GM18907 (cell line): ENCODE data around the gene MELK.

Experiments
- ATAC-seq: cut with Tn5 transposase; IDR thresholded peaks from one replicate; pipeline ENCODE4 v1.9.1; 2021; ENCODE audit warnings: mild to moderate bottlenecking, moderate library complexity; ENCODE audit not compliant: unreplicated experiment

MELK gene

DNA sequence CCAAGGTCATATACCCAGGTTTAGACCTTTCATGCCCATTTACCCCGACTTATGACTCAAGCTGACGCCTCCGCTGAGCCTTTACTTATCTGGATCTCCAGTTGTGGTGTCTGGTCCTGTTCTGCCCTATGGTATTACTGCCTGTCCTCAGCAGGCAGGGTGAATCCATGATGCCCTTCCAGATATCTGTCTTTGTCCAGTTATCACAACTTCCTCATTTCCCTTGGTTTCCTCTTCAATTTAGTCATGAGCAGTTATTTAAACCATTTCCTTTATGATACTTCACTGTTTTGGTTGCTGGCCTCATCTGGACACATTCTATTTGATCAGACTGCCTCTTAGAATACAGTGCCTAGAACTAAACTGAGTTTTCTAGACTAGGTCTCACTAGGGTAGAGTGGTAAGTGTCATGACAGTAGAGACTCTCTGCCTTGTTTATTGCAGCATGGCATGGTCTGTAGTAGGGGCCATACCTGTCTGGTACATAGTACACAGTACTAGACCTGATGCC lies 93.3 kb downstream of the MELK start:
- ATAC-seq = no peak

DNA sequence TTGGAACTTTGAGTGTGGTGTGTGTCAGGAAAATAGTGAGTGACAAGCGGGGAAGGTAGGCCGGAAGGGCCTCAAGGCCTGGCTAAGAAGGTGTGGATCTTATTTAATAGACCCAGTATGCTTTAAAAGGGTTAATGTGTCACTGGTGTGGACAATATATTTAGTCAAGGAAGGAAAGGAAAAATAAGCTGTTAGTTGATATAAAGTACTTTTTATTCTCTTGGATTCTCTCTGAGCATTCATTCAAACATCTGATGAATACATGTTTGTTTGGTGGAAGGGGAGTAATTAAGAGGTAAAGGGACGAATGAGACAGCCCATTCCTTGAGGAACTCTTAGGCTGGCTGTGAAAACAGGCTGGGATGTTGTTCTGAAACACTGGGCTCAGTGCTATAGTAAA lies 98.9 kb downstream of the MELK start:
- ATAC-seq = no peak

- no peak for ATAC-seq
These were observed 103.4 kb downstream of the MELK start for GRCh38 chr9:36676091-36676490.

- no peak for ATAC-seq
These were observed 104.2 kb downstream of the MELK start for GRCh38 chr9:36676778-36677485.

DNA sequence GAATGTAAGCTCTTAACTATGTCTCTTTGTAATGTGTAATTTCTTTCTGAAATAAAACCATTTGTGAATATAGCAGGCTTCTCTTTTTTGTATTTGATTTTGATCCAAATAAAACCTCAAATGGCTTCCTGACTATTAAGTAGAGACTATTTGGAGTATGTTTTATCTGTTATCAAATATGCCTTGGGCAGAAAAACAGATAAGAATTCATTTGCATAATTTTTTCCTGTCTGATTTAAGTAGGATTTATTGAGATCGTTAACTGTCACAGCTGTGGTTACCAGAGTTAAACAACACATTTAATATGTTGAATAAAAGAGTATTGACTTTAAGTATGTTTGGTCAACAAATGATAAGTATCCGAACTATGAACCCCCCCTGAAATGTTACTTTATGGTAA lies 104.9 kb downstream of the MELK start:
- no peak for ATAC-seq

DNA sequence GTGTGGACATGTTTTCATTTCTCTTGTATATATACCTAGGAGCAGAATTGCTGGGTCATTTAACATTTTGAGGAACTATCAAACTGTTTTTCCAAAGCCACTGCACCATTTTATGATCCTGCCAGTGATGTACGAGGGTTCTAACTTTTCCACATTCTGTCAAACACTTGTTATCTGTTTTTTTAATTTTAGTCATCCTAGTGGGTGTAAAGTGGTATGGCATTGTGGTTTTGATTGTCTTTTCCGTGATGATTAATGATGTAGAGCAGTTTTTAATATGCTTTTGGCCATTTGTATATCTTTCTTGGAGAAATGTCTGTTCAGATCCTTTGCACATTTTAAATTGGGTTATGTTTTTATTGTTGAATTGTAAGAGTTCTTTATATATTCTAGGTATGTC lies 107.0 kb downstream of the MELK start:
- ATAC-seq = no peak

GRCh38 chr9:36686471-36686870 lies 113.8 kb downstream of the MELK start:
- no peak for ATAC-seq

GRCh38 chr9:36690412-36691168 lies 117.9 kb downstream of the MELK start:
- ATAC-seq = no peak

- ATAC-seq = no peak
These were observed 119.0 kb downstream of the MELK start for GRCh38 chr9:36691671-36692070.

DNA sequence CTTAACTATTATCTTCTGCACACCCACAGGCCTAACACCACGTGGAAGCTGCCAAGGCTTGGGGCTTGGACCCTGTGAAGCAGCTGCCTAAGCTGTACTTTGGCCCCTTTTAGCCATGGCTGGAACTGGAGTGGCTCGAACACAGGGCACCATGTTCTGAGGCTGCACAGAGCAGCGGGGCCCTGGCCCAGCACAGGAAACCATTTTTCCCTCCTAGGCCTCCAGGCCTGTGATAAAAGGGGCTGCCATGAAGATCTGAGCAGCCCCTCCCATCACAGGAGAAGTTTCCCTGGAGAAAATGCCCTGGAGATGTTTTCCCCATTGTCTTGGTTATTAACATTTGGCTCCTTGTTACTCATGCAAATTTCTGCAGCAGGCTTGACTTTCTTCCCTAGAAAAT lies 126.3 kb downstream of the MELK start:
- no peak for ATAC-seq

- ATAC-seq = no peak
These were observed 131.5 kb downstream of the MELK start for GRCh38 chr9:36704148-36704547.

DNA sequence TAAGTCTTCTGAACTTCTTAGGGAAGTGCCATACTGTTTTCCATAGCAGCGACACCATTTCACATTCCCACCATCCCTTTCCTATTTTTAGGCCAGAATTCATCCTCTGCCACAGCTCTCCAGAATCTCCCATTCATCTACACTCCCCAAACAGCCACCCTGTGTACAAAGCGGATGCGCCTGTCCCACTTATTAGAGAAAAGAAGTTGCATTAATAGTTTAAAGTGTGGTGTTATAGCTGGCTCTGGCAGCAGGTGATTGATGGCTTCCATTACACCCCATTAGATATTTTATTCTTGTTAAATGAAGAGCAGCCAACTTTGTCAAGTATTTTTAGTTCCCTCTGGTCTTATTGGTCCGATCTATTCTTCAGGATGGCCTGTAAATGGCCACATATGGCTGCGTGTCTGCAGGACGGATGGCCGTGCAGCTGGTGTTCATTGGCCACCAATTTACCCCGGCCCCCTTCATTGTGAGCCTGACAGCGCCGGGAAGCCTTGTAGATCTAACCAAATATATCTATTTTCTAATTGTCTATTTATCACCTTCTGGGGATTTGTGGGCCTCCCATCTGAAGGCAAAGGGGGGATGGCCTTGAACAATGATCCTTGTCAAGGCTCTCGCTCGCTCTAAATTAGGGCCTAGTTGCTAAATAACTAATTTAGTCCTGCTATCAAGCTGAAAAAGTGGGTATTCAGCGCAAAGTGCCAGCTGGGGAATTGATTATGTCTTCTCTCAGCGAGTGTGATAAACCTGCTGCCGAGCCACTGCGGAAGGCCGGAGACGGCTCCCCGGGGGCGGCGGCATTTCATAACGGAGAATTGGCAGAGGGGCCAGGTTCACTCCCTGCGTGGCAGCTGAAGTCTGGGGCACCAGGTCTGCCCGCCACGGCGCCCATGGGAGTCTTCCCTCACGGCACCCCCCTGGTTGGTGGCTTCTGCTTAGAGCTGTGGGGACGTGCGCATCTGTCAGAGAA lies 141.1 kb downstream of the MELK start:
- no peak for ATAC-seq

GRCh38 chr9:36716496-36716895 lies 143.8 kb downstream of the MELK start:
- no peak for ATAC-seq

DNA sequence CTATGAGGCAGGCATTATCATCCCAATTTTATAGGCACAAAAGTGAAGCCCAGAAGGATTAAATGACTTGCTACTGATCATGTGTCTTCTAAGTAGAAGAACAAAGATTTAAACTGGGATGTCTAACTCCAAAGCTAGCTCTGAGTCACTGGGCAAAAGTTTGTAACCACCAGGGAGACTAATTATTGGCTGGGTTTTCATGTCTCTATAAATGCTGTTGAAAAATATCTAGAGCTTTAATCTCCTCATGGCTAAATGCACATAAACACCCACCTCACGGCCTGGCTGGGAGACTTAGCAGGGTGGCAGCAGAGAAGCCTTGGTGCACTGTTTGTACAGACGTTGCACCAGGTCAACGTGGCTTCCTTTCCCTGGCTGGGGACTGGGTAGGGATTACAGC lies 144.6 kb downstream of the MELK start:
- no peak for ATAC-seq

GRCh38 chr9:36718612-36719011 lies 145.9 kb downstream of the MELK start:
- ATAC-seq = no peak

GRCh38 chr9:36720043-36720442 lies 147.3 kb downstream of the MELK start:
- no peak for ATAC-seq

GRCh38 chr9:36721846-36722588 lies 149.3 kb downstream of the MELK start:
- ATAC-seq = no peak

DNA sequence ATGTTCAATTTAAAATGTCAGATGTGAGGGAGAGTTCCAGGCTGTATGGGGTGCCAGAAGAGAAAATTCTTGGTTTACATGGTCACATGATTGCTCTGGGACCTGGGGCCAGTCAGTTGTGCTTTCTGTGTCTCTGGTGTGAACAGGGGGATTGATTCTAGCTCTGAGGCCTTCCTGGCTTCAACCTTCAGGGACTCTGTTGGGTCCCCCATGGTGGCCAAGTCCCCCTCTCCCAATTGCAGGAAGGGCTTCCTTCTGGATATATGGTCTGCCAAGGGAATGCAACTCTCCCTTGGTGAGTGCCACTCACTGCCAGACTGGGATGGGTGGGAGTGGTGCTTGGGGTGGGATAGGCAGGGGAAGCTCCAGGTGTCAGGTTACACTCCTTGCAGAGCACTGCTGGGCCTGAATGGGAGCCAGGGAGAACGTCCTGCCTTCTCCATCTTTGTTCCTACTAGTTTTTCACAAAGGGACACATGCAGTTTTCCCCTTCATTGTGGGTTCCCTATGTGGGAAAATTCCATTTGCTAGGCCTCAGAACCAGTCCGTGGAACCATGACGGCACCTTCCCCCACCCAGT lies 153.2 kb downstream of the MELK start:
- ATAC-seq = no peak
